SK-N-SH (cell line): ENCODE data around the gene MEP1A. TPM values are rescaled to one million over a fixed set of nuclear protein-coding genes. Genes with fewer than 3 reads are reported as not detected.

Experiments
- CTCF ChIA-PET: fragments of 300-600, 350-600 bp; formaldehyde crosslinking; extraction: SDS; loops from one replicate; lab custom pipeline; 2021; lab: Yijun Ruan, JAX
- POLR2A ChIA-PET: fragments of 350-600 bp; sonication (Branson Sonifier 250); formaldehyde crosslinking; extraction: SDS; loops from one replicate; lab custom pipeline; 2020; ENCODE audit warnings: antibody characterized with exemption, inconsistent platforms; lab: Yijun Ruan, JAX
- DNase-seq: peaks from one replicate; pipeline ENCODE4 v3.0.0; 2012
- H2AFZ ChIP-seq: fragments of 200-600 bp; sonication (generic); 2 replicates; pipeline ENCODE4 v1.8.1; 2016; ENCODE audit warnings: antibody characterized with exemption, mild to moderate bottlenecking, low read depth
- H3F3A ChIP-seq: fragments of 200-600 bp; sonication (generic); replicated peaks from 2 replicates; pipeline ENCODE3; 2016; ENCODE audit warnings: antibody characterized with exemption, mild to moderate bottlenecking; ENCODE audit not compliant: insufficient read depth
- H3K27ac ChIP-seq, 2 experiments: fragments of 200-500 bp in 1 of 2; fragments of 200-600 bp in 1 of 2; sonication (Bioruptor generic) in 1 of 2; sonication (generic), shearing (Covaris generic) in 1 of 2; 2 replicates each; pipeline versions ENCODE4 v1.5.1 to v1.6.1; 2014 to 2016; ENCODE audit warnings: low read depth in 2 of 2, inconsistent platforms in 1 of 2, low read length in 1 of 2, mild to moderate bottlenecking in 1 of 2, mixed read lengths in 1 of 2
- H3K27me3 ChIP-seq: fragments of 200-600 bp; sonication (generic), shearing (Covaris generic); 2 replicates; pipeline ENCODE4 v1.6.1; 2016; ENCODE audit warnings: mixed run types; ENCODE audit not compliant: insufficient read depth
- H3K36me3 ChIP-seq, 2 experiments: fragments of 200-500 bp in 1 of 2; fragments of 200-600 bp in 1 of 2; sonication (Bioruptor generic) in 1 of 2; sonication (generic) in 1 of 2; replicated peaks in 1 of 2; 2 replicates each; pipeline versions ENCODE3 to v1.5.1; 2014 to 2016; ENCODE audit warnings: low read length in 1 of 2, mild to moderate bottlenecking in 1 of 2; ENCODE audit not compliant: insufficient read depth in 2 of 2, control insufficient read depth in 1 of 2
- H3K4me1 ChIP-seq, 2 experiments: fragments of 200-500 bp in 1 of 2; fragments of 200-600 bp in 1 of 2; sonication (Bioruptor generic) in 1 of 2; sonication (generic), shearing (Covaris generic) in 1 of 2; 2 replicates each; pipeline versions ENCODE4 v1.5.1 to v1.6.1; 2014 to 2016; ENCODE audit warnings: low read depth in 1 of 2, low read length in 1 of 2, mixed run types in 1 of 2; ENCODE audit not compliant: insufficient read depth in 2 of 2, control insufficient read depth in 1 of 2
- H3K4me2 ChIP-seq: fragments of 200-600 bp; sonication (generic), shearing (Covaris generic); 2 replicates; pipeline ENCODE4 v1.6.1; 2017; ENCODE audit warnings: mixed run types
- H3K4me3 ChIP-seq, 2 experiments: fragments of 200-500 bp in 1 of 2; fragments of 200-600 bp in 1 of 2; sonication (Bioruptor generic) in 1 of 2; sonication (generic), shearing (Covaris generic) in 1 of 2; 2 replicates each; pipeline versions ENCODE4 v1.5.1 to v1.8.1; 2014 to 2016; ENCODE audit warnings: low read depth in 2 of 2, inconsistent platforms in 1 of 2, low read length in 1 of 2, mild to moderate bottlenecking in 1 of 2, mixed read lengths in 1 of 2, moderate library complexity in 1 of 2
- H3K79me2 ChIP-seq: fragments of 200-600 bp; sonication (generic); 2 replicates; pipeline ENCODE4 v1.8.1; 2017; ENCODE audit warnings: mild to moderate bottlenecking; ENCODE audit not compliant: insufficient read depth
- H3K9ac ChIP-seq: fragments of 200-600 bp; sonication (generic); 2 replicates; pipeline ENCODE4 v1.6.1; 2017; ENCODE audit warnings: mixed run types
- H3K9me2 ChIP-seq: fragments of 200-600 bp; sonication (generic); 2 replicates; pipeline ENCODE4 v1.6.1; 2017; ENCODE audit warnings: mixed run types
- H3K9me3 ChIP-seq: fragments of 200-600 bp; sonication (generic); 2 replicates; pipeline ENCODE4 v1.6.1; 2017; ENCODE audit warnings: mixed run types, mild to moderate bottlenecking, moderate library complexity
- H4K20me1 ChIP-seq: fragments of 200-600 bp; sonication (generic); 2 replicates; pipeline ENCODE4 v1.6.1; 2017; ENCODE audit warnings: mild to moderate bottlenecking, mixed run types; ENCODE audit not compliant: insufficient read depth
- CHD2 ChIP-seq: fragments of 150-350 bp; IDR thresholded peaks from 2 replicates; pipeline ENCODE4 v1.6.1; 2018; ENCODE audit warnings: low read length; ENCODE audit not compliant: partially characterized antibody
- ELF1 ChIP-seq: IDR thresholded peaks from 2 replicates; pipeline ENCODE4 v1.4.0; 2012
- EP300 ChIP-seq, 2 experiments: IDR thresholded peaks; 2 replicates each; pipeline versions ENCODE4 v1.4.0 to v1.6.1; 2012; ENCODE audit warnings: borderline replicate concordance in 1 of 2, low read depth in 1 of 2, low read length in 1 of 2
- EZH2phosphoT487 ChIP-seq: fragments of 200-600 bp; sonication (generic); IDR thresholded peaks from 2 replicates; pipeline ENCODE4 v1.6.1; 2017; ENCODE audit warnings: low read depth, mixed run types, mild to moderate bottlenecking, antibody characterized with exemption, moderate library complexity, borderline replicate concordance
- FOXJ3 ChIP-seq: sonication (generic); formaldehyde crosslinking; IDR thresholded peaks from 2 replicates; pipeline ENCODE4 v1.5.1; 2020; ENCODE audit warnings: mild to moderate bottlenecking, missing genetic modification reagents
- FOXM1 ChIP-seq: IDR thresholded peaks from 2 replicates; pipeline ENCODE4 v1.4.0; 2012; ENCODE audit warnings: low read depth, mild to moderate bottlenecking
- GABPA ChIP-seq: IDR thresholded peaks from 2 replicates; pipeline ENCODE4 v1.4.0; 2012; ENCODE audit warnings: low read depth, mild to moderate bottlenecking
- JUND ChIP-seq: IDR thresholded peaks from 2 replicates; pipeline ENCODE4 v1.4.0; 2012
- MEF2A ChIP-seq: IDR thresholded peaks from 2 replicates; pipeline ENCODE4 v1.4.0; 2012; ENCODE audit warnings: low read depth, borderline replicate concordance
- MXI1 ChIP-seq: IDR thresholded peaks from 2 replicates; pipeline ENCODE4 v1.6.1; 2012; ENCODE audit warnings: mild to moderate bottlenecking, low read depth, low read length, improper control_type of control experiment
- NFIC ChIP-seq: IDR thresholded peaks from 2 replicates; pipeline ENCODE4 v1.4.0; 2012; ENCODE audit warnings: borderline replicate concordance
- NRF1 ChIP-seq: IDR thresholded peaks from 2 replicates; pipeline ENCODE4 v1.6.1; 2012; ENCODE audit warnings: low read depth, mild to moderate bottlenecking, low read length
- RAD21 ChIP-seq: IDR thresholded peaks from 2 replicates; pipeline ENCODE4 v1.6.1; 2012; ENCODE audit warnings: mild to moderate bottlenecking, low read length
- YY1 ChIP-seq: IDR thresholded peaks from 2 replicates; pipeline ENCODE4 v1.4.0; 2012; ENCODE audit warnings: low read depth, mild to moderate bottlenecking
- WGBS: methylation state at CpG from one replicate; pipeline ENCODE4 v1.1.6; 2017; ENCODE audit warnings: low lambda C conversion rate; 5-methylcytosine and 5-hydroxymethylcytosine counted together
- polyA plus RNA-seq, 3 experiments: library from polyadenylated mRNA; depleted of rRNA; stranded (reverse); fragments of >200 nt; gene quantifications; 2 replicates each; pipeline ENCODE4 v1.2.3, GENCODE V29; 2012
- TF ChIP-seq, protein P1 (sequence below): fragments of 150-350 bp; IDR thresholded peaks from 2 replicates; pipeline ENCODE4 v1.6.1; 2017; ENCODE audit warnings: antibody characterized with exemption, low read length, low read depth, borderline replicate concordance
- TF ChIP-seq, protein P2 (sequence below): fragments of 150-350 bp; IDR thresholded peaks from 2 replicates; pipeline ENCODE4 v1.6.1; 2016; ENCODE audit warnings: mild to moderate bottlenecking, low read depth, low read length
- TF ChIP-seq, protein P3 (sequence below): IDR thresholded peaks from 2 replicates; pipeline ENCODE4 v1.4.0; 2012; ENCODE audit warnings: low read depth, borderline replicate concordance
- TF ChIP-seq, protein P4 (sequence below): IDR thresholded peaks from 2 replicates; pipeline ENCODE4; 2012
- TF ChIP-seq, protein P5 (sequence below): IDR thresholded peaks from 2 replicates; pipeline ENCODE4 v1.4.0; 2012; ENCODE audit warnings: low read depth, borderline replicate concordance
- TF ChIP-seq, protein P6 (sequence below): IDR thresholded peaks from 2 replicates; pipeline ENCODE4 v1.4.0; 2012; ENCODE audit warnings: low read depth
- TF ChIP-seq, protein P7 (sequence below): fragments of 200-600 bp; sonication (generic); IDR thresholded peaks from 2 replicates; pipeline ENCODE4 v1.6.1; 2017; ENCODE audit warnings: antibody characterized with exemption, mild to moderate bottlenecking, moderate library complexity

The MEP1A gene
- polyA plus RNA-seq, 1 of the 3 experiments (the other 2 are of a cell fraction), result not detected

DNA sequence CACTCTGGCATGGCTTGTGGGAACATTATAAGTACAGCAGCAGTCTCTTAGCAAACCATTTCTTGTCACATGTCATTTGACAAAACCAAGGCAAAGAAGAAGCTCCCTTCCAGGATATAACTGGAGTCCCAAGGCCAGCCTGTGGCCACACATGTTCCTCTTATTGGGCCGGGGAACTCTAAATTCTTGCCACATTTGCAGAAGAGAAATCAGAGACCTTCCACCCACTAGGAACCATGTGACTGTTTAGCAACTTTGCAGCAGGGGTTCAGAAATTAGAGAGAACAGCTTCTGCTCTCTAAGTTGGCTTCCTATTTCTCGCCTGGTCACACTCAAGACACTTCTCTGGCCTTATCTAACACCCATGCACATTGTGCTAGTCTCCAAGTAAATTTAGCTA is 20.4 kb upstream of the MEP1A start (continued):
- TF ChIP-seq FOXJ3 (CRISPR knock-in tag), result no peak

DNA sequence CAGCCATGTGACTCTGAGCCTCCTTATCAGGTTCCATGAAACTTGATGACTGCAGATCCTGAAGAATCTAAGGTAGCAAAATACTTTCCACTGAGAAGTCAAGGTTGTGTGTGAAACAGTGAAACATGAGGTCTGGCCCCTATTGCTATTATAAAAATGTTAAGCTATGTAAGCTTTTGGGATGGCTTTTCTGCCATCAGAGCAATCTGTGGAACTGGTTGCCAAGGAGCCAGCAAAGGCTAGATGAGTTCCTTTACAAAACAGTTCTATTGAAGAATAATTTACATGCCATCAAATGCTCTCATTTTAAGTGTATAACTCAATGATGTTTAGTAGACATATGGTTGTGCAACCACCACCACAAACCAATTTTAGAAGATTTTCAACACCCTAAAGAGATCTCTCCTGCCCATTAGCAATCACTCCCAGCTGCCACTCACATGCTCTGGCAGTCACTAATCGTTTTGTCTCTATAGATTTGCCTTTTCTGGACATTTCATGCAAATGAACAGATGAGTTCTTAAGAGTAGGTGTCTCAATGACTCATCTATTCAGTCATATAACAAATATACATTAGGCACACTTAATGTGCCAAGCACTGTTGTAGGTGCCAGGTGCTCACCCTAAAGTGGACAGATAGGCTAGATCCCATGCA is 19.9 kb upstream of the MEP1A start:
- H3K9ac ChIP-seq, result no peak overlapping the region
- H3K9me2 ChIP-seq, result no peaks in the 10 kb centered on the region
- H3K4me1 ChIP-seq, result no peaks in the 10 kb centered on the region
- H3K4me3 ChIP-seq, result no peak overlapping the region
- H3K9me3 ChIP-seq, result no peaks in the 10 kb centered on the region
- 0% methylated on average over 1 of the region's 1 CpG for WGBS
- ChIA-PET CTCF (no interaction called here), POLR2A (no interaction called here)
- H3K27me3 ChIP-seq, result peaks cover 9% of the 10 kb centered on the region; the same call in 1 of the 2 replicates
- H3K79me2 ChIP-seq, result no peaks in the 10 kb centered on the region
- no peak overlapping the region for H3K27ac ChIP-seq
- H3K36me3 ChIP-seq, result no peaks in the 10 kb centered on the region
- no peak overlapping the region for H2AFZ ChIP-seq
- DNase-seq, result no peak
- TF ChIP-seq ELF1 (no peak), CHD2 (no peak), GABPA (no peak), NFIC (no peak), NRF1 (no peak), MXI1 (no peak), JUND (no peak), MEF2A (no peak), EP300 (IDR thresholded peaks at IDR 0.05; ENCODE audit: borderline replicate concordance in 1 of 2, low read depth in 1 of 2, low read length in 1 of 2) (no peak), RAD21 (no peak), YY1 (no peak), EZH2phosphoT487 (no peak), FOXM1 (no peak)
- TF ChIP-seq, protein P1, sequence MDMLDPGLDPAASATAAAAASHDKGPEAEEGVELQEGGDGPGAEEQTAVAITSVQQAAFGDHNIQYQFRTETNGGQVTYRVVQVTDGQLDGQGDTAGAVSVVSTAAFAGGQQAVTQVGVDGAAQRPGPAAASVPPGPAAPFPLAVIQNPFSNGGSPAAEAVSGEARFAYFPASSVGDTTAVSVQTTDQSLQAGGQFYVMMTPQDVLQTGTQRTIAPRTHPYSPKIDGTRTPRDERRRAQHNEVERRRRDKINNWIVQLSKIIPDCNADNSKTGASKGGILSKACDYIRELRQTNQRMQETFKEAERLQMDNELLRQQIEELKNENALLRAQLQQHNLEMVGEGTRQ, result no peak
- TF ChIP-seq, protein P2, sequence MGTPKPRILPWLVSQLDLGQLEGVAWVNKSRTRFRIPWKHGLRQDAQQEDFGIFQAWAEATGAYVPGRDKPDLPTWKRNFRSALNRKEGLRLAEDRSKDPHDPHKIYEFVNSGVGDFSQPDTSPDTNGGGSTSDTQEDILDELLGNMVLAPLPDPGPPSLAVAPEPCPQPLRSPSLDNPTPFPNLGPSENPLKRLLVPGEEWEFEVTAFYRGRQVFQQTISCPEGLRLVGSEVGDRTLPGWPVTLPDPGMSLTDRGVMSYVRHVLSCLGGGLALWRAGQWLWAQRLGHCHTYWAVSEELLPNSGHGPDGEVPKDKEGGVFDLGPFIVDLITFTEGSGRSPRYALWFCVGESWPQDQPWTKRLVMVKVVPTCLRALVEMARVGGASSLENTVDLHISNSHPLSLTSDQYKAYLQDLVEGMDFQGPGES, result no peak
- TF ChIP-seq, protein P3, sequence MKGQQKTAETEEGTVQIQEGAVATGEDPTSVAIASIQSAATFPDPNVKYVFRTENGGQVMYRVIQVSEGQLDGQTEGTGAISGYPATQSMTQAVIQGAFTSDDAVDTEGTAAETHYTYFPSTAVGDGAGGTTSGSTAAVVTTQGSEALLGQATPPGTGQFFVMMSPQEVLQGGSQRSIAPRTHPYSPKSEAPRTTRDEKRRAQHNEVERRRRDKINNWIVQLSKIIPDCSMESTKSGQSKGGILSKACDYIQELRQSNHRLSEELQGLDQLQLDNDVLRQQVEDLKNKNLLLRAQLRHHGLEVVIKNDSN, result no peak
- TF ChIP-seq, protein P4, sequence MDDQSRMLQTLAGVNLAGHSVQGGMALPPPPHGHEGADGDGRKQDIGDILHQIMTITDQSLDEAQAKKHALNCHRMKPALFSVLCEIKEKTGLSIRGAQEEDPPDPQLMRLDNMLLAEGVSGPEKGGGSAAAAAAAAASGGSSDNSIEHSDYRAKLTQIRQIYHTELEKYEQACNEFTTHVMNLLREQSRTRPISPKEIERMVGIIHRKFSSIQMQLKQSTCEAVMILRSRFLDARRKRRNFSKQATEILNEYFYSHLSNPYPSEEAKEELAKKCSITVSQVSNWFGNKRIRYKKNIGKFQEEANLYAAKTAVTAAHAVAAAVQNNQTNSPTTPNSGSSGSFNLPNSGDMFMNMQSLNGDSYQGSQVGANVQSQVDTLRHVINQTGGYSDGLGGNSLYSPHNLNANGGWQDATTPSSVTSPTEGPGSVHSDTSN, result no peak
- TF ChIP-seq, protein P5, sequence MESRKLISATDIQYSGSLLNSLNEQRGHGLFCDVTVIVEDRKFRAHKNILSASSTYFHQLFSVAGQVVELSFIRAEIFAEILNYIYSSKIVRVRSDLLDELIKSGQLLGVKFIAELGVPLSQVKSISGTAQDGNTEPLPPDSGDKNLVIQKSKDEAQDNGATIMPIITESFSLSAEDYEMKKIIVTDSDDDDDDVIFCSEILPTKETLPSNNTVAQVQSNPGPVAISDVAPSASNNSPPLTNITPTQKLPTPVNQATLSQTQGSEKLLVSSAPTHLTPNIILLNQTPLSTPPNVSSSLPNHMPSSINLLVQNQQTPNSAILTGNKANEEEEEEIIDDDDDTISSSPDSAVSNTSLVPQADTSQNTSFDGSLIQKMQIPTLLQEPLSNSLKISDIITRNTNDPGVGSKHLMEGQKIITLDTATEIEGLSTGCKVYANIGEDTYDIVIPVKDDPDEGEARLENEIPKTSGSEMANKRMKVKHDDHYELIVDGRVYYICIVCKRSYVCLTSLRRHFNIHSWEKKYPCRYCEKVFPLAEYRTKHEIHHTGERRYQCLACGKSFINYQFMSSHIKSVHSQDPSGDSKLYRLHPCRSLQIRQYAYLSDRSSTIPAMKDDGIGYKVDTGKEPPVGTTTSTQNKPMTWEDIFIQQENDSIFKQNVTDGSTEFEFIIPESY, result no peak
- TF ChIP-seq, protein P6, sequence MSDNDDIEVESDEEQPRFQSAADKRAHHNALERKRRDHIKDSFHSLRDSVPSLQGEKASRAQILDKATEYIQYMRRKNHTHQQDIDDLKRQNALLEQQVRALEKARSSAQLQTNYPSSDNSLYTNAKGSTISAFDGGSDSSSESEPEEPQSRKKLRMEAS, result no peak
- TF ChIP-seq, protein P7, sequence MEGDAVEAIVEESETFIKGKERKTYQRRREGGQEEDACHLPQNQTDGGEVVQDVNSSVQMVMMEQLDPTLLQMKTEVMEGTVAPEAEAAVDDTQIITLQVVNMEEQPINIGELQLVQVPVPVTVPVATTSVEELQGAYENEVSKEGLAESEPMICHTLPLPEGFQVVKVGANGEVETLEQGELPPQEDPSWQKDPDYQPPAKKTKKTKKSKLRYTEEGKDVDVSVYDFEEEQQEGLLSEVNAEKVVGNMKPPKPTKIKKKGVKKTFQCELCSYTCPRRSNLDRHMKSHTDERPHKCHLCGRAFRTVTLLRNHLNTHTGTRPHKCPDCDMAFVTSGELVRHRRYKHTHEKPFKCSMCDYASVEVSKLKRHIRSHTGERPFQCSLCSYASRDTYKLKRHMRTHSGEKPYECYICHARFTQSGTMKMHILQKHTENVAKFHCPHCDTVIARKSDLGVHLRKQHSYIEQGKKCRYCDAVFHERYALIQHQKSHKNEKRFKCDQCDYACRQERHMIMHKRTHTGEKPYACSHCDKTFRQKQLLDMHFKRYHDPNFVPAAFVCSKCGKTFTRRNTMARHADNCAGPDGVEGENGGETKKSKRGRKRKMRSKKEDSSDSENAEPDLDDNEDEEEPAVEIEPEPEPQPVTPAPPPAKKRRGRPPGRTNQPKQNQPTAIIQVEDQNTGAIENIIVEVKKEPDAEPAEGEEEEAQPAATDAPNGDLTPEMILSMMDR, result no peak
- TF ChIP-seq, all 33 proteins: peak for 0
- Histone ChIP-seq H4K20me1 (no peaks in the 10 kb centered on the region), H3K4me2 (no peak overlapping the region), H3F3A (no peaks in the 10 kb centered on the region)
